ENCODE measurements around the gene APBA2.

The APBA2 gene

GRCh38 chr15:28957606-28958498 lies 72.1 kb downstream of the APBA2 start:
- DNase-seq (ENCODE audit: low spot score): no peak

GRCh38 chr15:28959326-28959725 lies 73.6 kb downstream of the APBA2 start:
- no peak for DNase-seq (ENCODE audit: low spot score)

GRCh38 chr15:28960979-28961378 lies 75.2 kb downstream of the APBA2 start:
- no peak for DNase-seq (ENCODE audit: low spot score)

DNA sequence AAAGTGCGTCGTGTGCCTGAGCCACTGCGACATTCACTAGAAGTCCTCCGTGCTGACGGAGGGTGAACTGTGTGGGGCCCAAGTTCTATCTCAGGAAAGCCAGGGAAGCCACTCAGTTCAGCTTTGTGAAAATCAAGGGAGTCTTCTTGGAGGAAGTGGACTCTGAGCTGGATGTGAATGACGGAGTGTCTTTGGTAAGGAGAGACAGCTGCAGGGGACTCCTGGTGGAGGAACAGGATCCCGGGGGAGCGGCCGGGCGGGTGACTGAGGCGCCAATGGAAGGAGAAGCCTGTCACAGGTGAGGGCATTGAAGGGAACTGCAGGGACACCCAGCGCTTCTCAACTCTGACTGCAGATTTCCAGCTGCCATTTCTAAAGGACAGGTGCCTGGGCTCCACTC lies 75.6 kb downstream of the APBA2 start:
- DNase-seq (ENCODE audit: low spot score): no peak

GRCh38 chr15:28962851-28963710 lies 77.3 kb downstream of the APBA2 start:
- no peak for DNase-seq (ENCODE audit: low spot score)

GRCh38 chr15:28963711-28964081 lies 77.9 kb downstream of the APBA2 start:
- no peak for DNase-seq (ENCODE audit: low spot score)

GRCh38 chr15:28964098-28964497 lies 78.3 kb downstream of the APBA2 start:
- DNase-seq (ENCODE audit: low spot score): no peak

GRCh38 chr15:28967066-28967465 lies 81.3 kb downstream of the APBA2 start:
- no peak for DNase-seq (ENCODE audit: low spot score)

- no peak for DNase-seq (ENCODE audit: low spot score)
These were observed 82.2 kb downstream of the APBA2 start for GRCh38 chr15:28967990-28968389.

DNA sequence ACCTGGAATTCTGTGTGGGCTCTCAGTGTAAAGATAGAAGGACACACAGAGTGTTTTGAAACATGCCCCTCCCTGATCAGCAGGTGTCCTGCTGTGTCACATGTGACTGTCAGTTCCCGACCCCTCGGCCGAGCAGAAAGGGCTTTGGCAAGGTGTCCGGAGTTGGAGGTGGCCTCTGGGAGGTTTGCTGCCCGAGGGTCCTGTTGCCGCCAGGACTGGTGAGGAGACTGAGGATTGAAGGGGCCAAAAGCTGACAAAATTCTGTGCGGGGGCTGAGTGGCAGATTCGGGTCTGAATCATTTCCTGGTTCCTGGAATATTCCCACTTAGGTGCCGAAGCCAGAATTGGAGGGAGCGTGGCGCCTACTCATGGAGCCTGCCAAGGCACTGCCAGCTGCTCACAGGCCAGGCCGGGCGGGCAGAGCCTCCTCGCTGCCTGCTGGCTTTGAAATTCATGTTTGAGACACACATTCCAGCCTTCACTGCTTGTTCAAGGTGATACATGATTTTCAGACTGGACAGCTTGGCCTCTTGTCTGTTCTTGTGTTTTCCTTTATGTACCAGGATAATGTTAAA lies 83.8 kb downstream of the APBA2 start:
- no peak for DNase-seq (ENCODE audit: low spot score)

- DNase-seq (ENCODE audit: low spot score): no peak
These were observed 88.4 kb downstream of the APBA2 start for GRCh38 chr15:28974142-28974541.

DNA sequence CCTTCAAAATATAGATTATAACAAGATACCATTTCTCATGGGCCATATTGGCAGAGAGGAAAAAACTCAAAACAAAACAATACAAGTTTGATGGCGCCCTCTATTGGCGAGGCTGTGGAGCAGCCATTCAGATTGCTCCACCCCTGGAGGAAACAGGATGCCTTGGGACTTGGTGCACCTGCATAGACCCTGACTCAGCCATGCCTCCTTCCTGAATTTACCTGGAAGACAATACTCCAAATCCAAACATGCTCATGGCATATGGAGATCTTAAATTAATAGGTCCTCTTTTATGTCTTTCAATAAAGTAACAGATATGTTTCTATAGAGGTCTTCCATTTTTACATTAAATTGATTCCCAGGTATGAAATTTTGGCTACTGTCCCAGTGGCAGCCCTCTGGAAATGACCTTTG lies 90.0 kb downstream of the APBA2 start:
- DNase-seq (ENCODE audit: low spot score): peak; percentile 81

DNA sequence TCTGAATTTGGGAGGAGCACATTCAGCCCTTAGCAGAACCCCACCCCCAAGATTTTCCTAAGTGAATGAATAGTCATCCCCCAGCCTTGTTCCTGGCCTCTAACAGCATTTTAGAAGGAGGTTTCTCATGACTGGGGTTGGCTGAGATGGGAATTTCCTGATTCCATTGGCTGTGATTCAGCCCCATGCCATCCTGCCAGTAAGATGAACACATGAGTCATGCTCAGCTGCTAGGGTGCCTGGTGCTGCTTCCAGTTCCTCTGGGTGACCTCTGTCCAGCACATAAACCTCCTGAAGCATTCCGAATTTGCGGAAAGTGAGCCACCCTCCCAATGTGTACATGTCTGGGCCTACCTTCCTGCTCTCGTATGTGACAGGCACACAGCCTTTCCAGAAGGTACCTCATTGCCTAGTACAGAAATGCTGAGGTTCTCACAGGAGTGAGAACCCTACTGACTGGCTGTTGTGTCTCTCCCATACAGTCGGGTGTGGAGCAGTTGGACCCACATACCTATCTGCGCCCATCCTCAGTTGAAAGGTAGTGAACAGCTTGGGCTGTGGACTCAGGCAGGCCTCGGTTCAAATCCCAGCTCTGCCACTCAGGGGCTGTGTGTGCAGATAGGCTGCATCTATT lies 91.7 kb downstream of the APBA2 start:
- DNase-seq (ENCODE audit: low spot score): peak; percentile 67

DNA sequence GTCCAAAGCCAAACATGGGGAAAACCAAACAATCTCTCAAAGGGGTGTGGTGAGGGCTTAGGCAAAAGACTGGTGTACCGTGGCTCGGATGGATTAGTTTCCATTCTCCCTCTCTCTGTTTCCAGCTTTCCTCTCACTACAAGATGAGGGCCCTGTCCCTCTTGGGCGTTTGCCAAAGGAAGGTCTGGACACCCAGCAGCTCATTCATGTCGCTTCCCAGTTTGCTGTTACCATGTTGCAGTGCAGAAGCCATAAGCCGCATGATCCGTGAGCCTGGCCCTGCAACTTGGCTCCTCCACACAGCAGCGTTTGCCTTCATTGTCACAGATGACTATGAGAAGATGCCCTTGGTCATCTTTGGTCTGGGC lies 92.2 kb downstream of the APBA2 start:
- no peak for DNase-seq (ENCODE audit: low spot score)

DNA sequence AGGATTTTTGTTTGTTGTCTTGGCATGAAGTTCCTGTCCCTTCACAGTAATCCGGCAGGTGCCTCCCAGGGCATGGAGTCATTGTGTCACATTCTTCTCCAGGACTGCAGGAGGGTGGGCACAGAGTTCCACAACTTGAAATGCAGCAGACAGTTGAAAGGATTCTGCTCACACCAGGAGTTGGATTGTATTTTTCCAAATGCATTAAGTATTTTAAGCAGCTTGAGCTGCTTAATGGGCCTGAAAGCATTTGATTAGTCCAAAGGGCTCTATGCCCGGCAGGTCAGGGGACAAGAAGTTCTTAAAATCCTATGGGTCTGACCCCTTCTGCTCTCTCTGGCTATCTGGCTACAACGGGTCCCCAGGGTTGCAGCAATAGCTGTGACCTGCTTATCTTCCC lies 92.9 kb downstream of the APBA2 start:
- no peak for DNase-seq (ENCODE audit: low spot score)

- DNase-seq (ENCODE audit: low spot score): no peak
These were observed 93.6 kb downstream of the APBA2 start for GRCh38 chr15:28979208-28979841.

GRCh38 chr15:28980709-28981350 lies 95.1 kb downstream of the APBA2 start:
- DNase-seq (ENCODE audit: low spot score): no peak

GRCh38 chr15:28981351-28981720 lies 95.6 kb downstream of the APBA2 start:
- no peak for DNase-seq (ENCODE audit: low spot score)

DNA sequence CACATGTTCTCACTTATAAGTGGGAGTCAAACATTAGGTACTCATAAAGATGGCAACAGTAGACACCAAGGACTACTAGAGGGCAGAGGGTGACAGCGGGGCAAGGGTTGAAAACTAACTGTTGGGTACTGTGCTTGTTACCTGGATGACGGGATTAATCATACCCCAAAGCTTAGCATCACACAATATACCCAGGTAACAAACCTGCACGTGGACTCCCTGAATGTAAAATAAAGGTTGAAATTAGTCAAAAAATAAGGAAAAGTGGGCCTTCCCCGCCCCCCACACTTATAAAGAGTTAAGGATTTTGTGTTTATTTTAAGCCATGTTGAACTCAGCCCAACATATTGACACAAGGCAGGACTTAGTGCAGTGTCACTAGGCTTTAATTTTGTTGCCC lies 96.1 kb downstream of the APBA2 start:
- no peak for DNase-seq (ENCODE audit: low spot score)

DNA sequence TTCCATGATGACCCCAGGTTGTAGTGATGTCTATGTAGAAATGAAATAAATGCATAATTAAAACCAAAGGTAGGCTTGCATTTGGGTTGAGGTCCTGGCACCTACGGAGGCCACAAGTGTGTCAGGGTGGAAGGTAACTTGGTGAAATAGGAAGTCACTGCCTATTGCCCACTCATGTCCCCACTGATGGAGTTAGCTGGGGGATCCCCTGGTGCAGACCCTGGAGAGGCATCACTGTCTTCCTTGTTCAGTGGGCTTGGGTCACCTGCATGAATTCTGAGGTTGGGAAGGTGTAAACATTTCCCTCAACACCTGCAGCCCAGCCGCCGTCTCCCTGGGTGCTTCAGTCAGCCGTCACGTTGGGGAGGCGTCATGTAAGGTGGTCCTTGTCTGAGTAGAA lies 97.1 kb downstream of the APBA2 start:
- DNase-seq (ENCODE audit: low spot score): no peak

All from iPS-NIHi11 (cell line).